GM21381 (cell line): ENCODE data around the gene COPS3.

Source experiments
- ATAC-seq: cut with Tn5 transposase; IDR thresholded peaks from one replicate; pipeline ENCODE4 v1.9.1; 2021; ENCODE audit warnings: mild to moderate bottlenecking, moderate library complexity; ENCODE audit not compliant: unreplicated experiment

Gene COPS3

DNA sequence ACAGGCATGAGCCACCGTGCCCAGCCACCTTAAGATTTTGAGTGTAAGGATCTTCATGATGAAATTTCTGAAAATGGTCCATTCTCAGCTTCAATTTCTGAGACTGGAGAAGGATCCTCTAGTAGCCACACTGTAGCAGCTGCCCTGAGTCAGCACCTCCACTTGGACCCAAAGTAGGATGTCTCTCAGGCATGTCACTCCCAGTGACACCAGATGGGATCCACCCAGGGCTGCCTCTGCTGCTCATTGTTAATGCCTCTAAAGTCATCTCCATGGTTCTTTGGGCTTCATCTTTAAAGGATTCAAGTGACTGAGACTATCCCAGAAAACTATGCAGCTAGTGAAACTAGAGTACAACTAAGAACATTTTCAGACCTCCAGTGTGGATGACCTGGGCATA lies 82.8 kb downstream of the COPS3 start:
- ATAC-seq = no peak

DNA sequence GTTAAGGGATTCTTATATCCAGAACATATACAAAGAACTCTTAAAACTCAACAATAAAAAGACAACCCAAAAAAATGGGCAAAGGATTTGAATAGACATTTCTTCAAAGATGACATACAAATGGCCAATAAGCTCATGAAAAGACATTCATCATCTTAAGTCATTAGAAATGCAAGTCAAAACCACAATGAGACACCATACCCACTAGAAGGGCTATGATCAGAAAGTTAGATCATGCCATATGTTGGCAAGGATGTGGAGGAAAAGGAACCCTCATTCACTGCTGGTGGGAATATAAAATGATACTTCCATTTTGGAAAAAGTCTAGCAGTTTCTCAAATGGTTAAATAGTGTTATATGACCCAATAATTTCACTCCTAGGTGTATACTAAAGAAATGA lies 84.3 kb downstream of the COPS3 start:
- no peak for ATAC-seq
